NCI-H345 treated with DMSO at 0.1 percent for 48 hours (cell line): ENCODE results near the gene CDK10.
"Not testable (repeated sequence)": the region's sequence is repeated elsewhere in the genome, so short reads cannot be mapped to it uniquely, and the experiment has no call there.

Experiments
- DNase-seq: peaks from one replicate; lab custom pipeline; 2025; ENCODE audit not compliant: unreplicated experiment; lab: John Stamatoyannopoulos, UW

Gene CDK10

DNA sequence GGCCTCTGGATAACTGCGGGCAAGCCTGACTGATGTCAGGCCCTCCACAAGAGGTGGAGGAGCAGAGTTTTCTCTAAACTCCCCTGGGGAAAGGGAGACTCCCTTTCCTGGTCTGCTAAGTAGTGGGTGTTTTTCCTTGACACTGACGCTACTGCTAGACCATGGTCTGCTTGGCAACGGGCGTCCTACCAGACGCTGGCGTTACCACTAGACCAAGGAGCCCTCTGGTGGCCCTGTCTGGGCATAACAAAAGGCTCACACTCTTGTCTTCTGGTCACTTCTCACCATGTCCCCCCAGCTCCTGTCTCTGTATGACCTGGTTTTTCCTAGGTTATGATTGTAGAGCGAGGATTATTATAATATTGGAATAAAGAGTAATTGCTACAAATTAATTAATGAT, 19.5 kb upstream of the CDK10 start:
- not testable (repeated sequence) for DNase-seq

DNA sequence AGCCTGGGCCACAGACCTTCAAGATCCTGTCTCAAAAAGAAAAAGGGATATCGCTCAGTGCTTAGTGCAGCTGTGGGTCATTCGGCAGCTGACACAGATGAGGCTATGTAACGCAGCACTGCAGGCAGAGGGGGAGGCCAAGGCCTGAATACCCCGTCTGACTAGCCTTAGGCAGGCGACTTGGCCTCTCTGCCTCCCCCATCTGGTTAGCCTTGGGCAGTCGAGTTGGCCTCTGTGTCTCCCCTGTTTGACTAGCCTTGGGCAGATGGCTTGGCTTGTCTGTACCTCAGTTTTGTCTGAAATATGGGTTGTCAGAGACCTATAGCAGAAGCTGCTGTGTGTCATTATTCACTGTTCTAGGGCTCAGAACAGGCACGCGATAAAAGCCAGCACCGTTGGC, 18.9 kb upstream of the CDK10 start:
- DNase-seq, result no peak

DNA sequence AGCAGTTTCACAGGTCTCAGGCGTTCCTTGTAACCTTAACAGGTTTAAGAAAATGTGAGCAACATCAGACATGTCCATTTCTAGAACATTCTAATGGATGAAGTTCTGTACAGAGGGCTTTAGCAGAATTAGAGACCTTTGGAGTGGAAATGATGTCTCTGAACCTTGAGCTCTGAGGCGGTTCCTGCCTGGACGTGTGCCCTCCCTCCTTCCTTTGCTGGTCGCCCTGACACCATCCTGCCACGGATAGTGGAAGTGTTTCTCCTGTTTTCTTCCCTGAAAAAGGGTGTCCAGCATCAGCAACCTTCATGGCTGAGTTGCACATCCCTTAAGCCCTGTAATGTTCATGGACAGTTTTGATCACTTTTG, 17.7 kb upstream of the CDK10 start:
- no peak for DNase-seq

DNA sequence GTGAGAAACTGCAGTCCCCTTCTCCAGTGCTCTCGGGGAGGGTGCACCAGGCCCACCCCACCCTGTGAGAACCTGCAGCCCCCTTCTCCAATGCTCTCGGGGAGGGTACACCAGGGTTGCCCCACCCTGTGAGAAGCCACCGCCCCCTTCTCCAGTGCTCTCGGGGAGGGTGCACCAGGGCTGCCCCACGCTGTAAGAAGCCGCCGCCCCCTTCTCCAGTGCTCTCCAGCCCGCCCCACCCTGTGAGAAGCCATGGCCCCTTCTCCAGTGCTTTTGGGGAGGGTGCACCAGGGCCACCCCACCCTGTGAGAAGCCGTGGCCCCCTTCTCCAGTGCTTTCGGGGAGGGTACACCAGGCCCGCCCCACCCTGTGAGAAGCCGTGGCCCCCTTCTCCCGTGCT, 16.7 kb upstream of the CDK10 start:
- DNase-seq, result no peak

DNA sequence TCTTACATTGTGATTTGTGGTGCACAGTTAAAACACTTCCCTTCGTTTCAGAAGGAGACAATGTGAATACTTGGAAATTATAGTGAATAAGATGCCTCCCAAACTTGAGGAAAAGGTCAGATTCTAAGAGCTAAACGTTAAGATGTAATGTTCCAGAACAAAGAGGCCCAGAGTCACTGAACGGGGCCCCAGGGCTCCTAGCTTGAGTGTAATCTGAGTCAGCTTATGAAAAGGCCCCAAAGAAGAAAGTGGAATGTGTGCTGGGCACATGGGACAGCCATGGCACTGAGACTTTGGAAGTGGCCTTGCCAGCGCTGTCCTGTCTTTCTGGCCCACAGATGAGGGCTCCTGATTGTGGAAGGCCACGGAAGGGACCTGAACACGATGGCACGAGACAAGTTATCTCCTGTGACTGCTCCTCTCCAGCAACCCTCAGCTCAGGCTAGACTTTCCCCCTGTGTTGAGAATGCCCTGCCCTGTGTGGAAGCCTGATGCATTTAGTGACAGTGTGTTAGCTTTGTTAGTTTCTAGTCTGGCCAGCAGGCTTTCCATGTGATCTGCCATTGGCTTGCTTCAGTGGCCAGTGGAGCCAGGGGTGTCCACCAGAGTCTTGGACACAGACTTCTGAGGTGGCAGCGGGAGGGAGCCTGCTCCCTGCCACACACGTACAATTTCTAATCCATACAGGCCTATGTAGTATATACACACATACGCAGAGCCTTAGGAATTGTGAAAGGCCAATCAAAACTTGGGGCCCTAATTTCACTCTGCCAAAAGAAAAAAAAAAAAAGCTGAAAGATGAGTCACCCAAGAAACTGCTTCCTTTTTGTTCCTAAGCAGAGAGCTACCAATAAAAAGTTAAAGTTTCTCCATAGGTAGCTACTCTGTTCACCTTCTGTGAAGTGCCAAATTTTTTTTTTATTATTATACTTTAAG, 15.7 kb upstream of the CDK10 start:
- DNase-seq, result no peak

DNA sequence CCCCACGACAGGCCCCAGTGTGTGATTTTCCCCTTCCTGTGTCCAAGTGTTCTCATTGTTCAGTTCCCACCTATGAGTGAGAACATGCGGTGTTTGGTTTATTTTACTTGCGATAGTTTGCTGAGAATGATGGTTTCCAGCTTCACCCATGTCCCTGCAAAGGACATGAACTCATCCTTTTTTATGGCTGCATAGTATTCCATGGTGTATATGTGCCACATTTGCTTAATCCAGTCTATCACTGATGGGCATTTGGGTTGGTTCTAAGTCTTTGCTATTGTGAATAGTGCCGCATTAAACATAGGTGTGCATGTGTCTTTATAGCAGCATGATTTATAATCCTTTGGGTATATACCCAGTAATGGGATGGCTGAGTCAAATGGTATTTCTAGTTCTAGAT, 14.9 kb upstream of the CDK10 start:
- DNase-seq, result not testable (repeated sequence)

DNA sequence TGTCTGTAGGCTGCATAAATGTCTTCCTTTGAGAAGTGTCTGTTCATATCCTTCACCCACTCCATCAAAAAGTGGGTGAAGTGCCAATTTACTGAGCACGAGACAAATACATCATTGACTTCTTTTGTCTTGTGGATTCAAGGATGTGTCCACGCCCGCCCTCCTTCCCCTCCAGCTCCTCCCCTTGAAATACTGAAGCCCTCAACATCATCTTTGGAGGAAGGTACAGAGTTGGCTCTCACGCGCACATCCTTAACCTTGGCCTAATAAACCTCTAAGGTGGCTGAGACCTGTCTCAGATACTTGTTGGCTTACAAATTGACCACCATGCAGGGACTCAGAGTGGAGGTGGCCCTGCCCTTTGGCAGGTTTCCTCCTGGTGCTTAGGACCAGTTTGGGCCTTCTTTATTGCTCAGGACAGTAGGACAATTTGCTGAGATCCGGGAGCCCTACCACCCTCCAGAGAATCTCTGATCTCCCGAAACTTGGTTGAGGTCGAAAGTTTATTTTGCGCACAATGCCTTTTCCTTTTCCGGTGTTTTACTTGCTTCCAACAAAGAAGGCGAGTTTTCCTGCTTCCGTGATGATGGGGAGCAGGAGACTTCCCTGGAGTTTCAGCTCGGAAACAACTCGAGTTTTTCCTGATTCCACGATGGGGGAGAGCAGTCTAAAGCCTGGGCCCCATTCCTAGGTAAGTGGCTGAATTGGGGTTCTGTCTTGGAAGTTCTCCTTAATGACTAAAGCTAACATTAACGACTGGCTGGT, 14.1 kb upstream of the CDK10 start:
- DNase-seq, result no peak

DNA sequence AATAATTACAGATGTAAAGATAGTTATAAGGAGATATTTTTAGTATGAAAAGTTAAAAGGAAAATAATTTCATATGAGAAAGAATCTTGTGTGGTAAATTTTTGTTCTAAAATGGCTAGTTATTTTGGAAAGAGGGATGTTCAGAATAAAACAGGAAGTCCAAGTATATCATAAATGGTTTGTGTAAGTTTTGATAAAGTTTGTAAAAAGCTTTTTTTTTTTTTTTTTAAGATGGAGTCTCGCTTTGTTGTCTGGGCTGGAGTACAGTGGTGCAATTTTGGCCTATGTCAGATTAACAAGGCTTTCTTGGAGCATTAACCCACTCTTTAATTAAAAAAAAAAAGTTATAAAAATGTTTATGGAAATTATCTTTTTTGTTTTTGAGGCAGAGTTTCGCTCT, 8.2 kb upstream of the CDK10 start:
- no peak for DNase-seq

DNA sequence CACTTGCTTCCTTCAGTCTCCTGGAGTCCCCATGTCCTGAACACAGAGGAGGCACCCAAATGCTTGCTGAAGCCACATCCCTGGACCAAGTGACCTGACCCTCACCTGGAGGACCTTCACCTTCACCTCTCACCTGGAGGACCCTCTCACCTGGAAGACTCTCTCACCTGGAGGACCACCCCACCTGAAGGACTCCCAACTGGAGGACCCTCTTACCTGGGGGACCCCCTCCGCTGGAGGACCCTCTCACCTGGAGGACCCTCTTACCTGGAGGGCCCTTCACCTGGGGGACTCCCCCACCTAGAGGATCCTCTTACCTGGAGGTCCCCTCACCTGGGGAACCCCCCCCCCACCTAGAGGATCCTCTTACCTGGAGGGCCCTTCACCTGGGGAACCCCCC, 573 bp upstream of the CDK10 start:
- DNase-seq, result no peak

DNA sequence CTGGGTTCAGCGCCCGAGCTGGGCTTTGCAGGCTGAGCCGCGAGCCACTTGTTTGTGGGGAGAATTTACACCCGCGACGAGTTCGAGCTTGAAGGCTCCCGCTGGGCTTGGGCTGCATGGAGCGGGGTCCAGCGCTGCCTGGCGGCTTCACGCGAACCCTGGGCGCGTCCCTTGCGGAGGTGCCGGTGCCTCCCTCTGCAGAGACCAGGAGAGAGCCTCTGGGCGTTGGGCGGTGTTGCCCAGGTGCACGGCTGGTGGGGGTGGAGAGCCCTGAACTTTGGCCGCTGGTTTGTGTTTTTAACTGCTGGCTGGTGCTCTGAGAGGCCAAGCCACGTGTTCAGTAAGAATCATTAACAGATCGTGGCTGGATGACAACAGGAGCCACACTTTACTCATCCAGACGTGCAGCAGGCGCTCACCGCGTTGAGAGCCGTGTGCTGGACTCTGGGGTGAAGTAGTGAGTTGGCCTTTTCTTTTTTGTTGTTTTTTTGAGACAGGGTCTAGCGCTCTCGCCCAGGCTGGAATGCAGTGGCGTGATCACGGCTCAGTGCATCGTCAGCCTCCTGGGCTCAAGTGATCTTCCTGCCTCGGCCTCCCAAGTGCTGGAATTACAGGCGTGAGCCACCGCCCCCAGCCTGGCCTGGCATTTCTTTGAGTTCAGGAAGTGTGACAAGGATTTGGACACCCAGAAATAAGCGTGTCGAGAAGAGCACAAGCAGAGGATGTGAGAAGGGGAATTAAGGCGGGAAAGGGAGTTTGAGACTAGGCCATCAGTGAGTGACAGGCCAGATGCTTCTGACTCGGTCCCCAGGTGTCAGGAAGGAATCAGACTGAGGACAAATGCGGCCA, 827 bp downstream of the CDK10 start:
- no peak for DNase-seq

DNA sequence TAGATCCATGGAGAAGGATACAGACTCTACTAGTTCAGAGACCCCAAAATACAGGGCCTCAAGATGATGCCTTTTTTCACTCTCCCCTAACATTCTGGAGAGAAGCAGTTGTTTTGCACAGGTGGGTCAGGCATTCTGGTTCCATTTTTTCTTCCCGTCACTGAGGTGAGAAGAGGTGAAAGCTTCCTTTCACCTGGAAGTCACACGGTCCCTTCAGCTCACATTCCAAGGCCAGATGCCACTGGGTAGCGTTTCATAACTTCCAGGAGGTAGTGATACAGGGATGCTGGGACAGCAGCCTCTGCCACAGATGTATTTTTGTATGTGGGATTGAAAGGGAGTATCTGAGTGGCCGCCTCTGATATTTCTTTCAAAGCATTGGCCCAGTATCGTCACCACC, 1.9 kb downstream of the CDK10 start:
- DNase-seq, result no peak

DNA sequence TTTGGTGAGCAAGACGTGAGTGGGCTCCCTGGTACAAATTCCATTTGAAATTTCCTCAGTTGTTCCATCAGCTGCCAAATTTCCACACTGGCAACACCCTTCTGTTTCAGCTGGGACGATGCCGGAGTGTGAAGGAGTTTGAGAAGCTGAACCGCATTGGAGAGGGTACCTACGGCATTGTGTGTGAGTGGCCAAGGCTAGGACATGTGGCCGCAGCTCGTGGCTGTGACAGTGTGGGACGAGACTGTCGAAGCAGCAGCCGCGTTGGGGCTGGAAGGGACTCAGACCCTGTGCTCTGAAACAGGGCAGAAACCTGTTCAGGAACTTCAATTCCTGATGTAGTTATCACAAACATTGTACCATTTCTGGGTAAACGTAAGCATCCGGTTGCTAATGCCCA, 2.7 kb downstream of the CDK10 start:
- DNase-seq, result no peak

DNA sequence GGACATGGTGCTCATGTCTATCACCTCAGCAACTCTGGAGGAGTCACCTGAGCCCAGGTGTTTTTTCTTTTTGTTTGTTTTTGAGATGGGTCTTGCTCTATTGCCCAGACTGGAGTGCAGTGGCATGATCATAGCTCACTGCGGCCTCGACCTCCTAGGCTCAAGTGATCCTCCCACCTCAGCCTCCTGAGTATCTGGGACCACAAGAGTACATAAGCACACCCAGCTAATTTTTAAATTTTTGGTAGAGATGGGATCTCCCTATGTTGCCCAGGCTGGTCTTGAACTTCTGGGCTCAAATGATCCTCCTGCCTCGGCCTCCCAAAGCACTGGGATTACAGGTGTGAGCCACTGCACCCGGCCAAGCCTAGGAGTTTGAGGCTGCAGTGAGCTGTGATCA, 3.1 kb downstream of the CDK10 start:
- DNase-seq, result not testable (repeated sequence)

DNA sequence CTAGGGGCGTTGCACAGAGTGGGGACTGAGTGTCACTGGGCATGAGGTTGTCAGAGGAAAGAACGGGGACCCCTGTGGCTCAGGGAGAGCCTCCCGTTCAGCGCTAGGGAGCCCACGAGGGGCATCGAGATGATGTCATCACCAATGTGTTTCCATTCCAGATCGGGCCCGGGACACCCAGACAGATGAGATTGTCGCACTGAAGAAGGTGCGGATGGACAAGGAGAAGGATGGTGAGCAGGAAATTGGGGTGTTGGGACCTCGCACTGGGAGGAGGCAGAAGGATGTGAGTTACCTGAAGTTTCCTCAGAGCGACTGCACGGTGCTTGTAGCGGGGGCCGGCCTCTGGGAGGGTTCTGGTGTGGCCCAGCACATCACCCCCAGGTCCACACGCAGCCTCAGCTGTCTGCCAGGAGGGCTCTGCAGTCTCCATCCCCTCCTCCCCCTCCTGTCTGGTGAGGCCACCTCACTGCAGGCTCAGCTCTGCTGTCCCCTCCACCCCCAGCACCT, 4.0 kb downstream of the CDK10 start:
- no peak for DNase-seq

DNA sequence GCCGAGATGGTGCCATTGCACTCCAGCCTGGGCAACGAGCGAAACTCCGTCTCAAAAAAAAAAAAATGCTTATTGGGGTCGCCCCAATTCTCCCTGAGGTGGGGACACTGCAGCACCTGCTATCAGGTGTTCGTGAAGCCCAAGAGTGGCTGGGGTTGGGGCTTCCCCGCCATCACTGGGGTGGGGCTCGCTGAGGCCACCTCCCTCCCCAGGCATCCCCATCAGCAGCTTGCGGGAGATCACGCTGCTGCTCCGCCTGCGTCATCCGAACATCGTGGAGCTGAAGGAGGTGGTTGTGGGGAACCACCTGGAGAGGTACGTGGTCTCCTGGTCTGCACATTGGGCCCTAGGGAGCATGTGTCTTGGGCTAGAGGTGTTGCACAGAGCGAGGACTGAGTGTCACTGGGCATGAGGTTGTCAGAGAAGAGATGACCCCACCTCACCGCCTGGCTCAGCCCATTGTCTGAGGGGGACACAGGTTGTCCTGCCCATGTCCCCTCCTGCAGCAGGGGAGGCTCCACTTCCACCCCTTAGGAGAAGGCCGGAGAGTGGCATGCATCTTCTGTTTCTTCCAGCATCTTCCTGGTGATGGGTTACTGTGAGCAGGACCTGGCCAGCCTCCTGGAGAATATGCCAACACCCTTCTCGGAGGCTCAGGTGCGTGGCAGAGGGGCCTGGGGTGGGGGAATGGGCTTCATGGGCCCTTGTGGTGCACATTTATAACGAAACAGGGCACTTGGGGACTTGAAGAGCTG, 4.9 kb downstream of the CDK10 start:
- no peak for DNase-seq

DNA sequence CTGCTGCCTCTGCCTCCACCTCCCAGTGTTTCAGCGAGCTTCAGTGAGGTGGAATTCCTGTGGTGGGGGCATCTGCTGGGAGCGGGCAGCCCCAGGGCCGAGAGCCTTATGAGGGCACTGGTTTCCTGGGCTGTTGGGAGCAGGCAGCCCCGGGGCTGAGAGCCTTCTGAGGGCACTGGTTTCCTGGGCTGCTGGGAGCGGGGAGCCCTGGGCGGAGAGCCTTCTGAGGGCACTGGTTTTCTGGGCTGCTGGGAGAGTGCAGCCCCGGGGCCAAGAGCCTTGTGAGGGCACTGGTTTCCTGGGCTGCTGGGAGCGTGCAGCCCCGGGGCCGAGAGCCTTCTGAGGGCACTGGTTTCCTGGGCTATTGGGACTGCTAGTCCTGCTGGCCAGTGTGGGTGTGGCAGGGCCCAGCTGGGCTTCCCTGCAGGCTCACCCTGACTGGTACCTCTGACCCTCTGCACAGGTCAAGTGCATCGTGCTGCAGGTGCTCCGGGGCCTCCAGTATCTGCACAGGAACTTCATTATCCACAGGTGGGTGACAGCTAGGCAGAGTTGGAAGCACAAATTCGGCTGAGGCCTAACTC, 5.6 kb downstream of the CDK10 start:
- DNase-seq, result no peak

DNA sequence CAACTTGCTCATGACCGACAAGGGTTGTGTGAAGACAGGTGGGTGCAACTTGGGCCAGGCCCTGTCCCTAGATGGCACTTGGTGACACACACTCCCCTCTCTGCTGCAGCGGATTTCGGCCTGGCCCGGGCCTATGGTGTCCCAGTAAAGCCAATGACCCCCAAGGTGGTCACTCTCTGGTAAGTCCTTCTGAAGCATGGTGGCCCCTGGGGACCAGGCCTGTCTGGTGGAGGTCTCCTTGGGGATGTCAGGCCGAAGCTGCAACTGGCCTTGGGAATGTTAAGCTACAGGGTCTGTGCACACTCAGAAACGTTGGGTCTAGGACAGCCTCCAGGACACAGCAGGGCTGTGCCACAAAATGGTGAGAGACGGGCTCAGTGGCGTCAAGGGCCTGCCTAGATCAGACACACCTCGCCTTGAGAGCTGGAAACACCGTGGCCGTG, 6.8 kb downstream of the CDK10 start:
- DNase-seq, result no peak

DNA sequence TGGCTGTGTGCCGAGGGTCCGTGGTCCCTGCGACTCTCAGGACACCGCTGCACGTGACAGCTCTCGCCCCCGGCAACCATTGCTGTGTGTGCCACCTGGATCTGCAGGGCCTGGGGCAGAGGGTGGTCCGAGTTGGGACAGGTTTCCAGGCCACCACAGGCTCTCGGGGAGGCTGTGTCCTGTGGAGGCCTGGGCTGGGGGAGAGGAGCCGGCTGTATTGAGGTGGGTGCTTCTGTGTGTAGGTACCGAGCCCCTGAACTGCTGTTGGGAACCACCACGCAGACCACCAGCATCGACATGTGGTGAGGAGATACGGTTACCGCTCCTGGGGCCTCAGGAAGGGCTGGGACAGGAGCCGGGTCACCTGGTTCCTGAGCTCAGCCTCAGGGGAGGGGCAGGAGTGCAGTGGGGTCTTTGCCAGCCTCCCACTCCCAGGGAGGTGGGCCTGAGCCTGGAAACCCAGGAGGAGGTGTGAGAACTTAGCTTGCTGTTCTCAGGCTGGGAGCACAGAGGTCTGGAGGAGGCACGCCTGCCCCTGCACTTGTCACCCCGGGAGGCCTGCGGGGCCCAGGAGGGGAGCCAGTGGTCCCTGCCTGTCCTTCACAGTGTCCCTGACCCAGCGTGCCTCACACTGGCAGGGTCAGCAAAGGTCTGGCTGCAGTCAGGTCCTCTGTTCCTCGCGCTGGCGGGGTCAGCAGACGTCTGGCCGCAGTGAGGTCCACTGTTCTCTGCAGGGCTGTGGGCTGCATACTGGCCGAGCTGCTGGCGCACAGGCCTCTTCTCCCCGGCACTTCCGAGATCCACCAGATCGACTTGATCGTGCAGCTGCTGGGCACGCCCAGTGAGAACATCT, 7.7 kb downstream of the CDK10 start:
- no peak for DNase-seq

DNA sequence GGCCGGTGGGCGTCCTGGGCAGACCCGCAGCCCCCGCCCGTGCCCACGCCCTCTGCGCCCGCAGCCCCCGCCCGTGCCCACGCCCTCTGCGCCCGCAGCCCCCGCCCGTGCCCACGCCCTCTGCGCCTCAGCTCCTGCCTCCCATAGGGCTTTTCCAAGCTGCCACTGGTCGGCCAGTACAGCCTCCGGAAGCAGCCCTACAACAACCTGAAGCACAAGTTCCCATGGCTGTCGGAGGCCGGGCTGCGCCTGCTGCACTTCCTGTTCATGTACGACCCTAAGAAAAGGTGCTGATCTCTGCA, 8.2 kb downstream of the CDK10 start:
- DNase-seq, result not testable (repeated sequence)
